Stimulated activated CD8-positive, alpha-beta memory T cell treated with anti-CD3 and anti-CD28 coated beads, Interleukin-4, amount 100 ng/mL, for 1 hour (primary cell): ENCODE measurements around the gene SNTA1.
"Not testable (repeated sequence)": the region's sequence is repeated elsewhere in the genome, so short reads cannot be mapped to it uniquely, and the experiment has no call there.

ENCODE experiments used
- DNase-seq, 2 donors: peaks; one replicate each; pipeline ENCODE4 v3.0.0-alpha.2; 2020; ENCODE audit warnings: low read depth in 2 of 2, low spot score in 1 of 2

Gene SNTA1

DNA sequence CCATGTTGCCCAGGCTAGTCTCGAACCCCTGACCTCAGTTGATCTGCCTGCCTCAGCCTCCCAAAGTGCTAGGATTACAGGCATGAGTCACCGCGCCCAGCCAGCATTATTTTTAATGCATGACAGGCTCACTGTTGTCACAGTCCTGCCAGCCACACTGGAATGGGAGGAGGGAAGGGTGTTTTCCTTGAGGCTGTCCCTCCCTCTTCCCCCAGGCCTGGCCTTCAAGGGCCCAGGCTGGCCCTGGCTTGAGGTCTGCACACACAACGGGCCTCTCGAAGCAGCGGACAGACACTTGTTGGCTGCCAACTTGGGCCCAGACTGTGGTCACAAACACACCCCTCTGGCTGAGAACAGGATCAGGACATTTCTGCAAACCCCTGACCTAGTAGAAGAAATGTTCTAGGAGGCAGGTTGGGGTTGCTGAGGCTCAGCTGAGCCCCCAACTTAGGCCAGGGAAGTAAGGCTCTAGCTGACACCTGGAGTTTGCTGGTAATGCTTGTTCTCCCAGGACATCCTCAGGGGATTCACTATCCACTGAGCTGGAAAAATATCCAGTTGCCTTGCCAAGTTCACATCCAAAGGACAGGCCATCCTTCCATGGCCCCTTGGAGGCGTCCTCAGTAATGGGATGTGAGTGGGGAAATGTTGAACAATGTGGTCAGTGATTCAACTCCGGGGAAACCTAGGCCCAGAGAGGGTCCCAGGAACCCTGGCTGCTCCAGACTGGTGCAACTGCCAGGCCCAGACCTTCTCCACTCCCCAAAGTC lies 9.9 kb downstream of the SNTA1 start:
- DNase-seq: no peak

DNA sequence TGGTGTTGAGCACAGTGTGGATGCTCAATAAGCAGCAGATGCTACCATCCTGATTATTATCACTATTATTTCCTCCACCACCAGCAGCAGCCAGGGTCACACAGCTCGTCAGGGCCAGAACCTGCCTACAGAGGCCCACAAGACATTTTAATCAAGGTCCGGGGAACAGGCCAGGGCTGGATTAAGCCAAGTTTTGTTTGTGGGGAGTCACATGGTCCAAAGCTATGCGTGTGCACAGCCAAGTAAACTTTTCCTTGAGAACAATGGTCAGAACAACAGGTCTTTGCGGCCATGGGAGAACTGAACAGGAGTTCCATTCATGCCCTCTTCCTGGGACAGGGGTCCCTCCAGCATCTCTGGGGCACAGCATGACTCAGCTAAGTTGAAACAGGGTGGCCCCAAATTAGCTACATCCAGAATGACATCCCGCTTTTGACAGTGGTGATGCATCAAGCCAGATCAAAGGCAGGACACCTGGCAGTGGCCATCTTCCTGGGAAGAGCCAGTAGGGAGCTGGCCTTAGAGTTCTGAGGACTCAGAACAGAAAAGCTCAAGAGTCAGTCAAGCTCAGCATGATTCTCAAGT lies 11.7 kb downstream of the SNTA1 start:
- no peak for DNase-seq

DNA sequence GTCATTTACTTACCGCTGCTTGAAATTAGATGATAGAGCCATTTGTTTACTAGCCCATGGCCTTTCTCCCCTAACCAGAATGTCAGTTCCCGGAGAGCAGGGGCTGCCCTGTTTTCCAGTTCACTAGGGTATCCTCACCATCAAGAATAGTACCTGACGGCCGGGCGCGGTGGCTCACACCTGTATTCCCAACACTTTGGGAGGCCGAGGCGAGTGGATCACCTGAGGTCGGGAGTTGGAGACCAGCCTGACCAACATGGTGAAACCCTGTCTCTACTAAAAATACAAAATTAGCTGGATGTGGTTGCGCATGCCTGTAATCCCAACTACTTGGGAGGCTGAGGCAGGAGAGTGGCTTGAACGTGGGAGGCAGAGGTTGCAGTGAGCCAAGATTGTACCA lies 19.7 kb downstream of the SNTA1 start:
- not testable (repeated sequence) for DNase-seq

DNA sequence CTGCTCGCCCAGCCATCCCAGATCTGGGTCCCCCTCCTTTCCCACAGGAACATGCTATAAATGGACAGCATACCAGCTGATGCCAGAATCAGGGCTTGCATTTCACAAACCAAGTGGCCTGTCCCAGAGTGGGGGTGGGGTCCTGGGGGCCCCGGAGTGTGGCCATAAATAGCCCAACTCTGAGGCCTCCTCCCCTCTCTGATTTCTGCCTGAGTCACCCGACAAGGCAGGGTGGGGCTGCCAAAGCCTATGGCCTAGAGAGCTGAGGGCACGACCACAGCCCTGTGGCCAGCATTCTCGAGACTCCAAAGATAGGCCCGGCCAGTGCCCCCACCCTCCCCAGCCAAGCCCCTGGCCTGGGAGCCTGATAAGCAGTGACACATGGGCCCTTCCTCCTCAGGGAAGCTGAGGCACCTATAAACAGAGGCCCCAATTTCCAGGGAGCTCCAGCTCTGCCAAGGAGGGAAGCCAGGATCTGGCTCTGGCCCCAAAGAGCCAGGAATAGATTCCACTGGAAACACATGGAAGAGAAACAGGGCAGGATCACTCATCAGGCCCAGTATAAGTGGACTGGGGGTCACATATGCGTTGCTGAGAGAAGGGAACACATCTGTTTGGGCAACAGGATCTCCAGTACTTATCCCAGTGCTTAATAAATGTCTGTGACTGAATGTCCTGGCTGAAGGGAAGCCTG lies 20.3 kb downstream of the SNTA1 start:
- no peak for DNase-seq

DNA sequence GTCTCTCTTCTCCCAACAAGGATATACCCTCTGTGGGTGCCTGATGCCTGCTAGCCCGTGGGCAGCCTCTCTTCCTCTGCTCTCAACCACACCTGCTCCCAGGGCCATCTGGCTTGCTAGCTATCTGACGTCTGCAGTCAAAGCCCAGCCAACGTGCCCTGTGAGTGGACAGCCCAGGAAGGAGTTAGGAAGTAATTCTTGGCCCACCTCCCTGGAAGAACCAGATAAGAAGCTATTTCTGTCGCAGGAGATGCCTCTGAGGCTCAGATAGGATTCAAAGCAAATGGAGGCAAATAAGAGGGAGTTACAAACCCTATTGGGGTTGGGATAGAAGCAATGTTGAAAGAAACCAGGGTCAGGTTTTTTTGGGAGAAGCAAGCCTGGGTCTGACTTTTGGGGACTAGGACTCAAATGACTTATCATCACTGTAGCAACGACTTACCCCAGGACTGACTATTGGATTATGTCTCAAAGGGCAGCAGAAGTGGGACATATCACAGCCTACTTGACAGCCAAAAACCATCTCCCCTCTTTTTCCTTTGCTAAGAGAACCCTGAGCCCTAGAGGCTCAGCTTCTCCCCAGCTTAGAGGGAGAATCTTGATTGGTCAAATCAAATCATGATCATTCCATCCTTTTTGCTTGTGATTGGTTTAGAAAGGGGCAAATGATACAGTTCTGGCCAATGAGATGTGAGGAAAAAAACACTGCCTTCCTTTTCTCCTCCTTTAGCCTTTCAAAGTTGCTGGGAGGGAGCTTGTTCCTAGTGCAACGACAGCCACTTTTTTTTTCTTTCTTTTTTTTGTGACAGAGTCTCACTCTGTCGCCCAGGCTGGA lies 24.2 kb downstream of the SNTA1 start:
- no peak for DNase-seq

DNA sequence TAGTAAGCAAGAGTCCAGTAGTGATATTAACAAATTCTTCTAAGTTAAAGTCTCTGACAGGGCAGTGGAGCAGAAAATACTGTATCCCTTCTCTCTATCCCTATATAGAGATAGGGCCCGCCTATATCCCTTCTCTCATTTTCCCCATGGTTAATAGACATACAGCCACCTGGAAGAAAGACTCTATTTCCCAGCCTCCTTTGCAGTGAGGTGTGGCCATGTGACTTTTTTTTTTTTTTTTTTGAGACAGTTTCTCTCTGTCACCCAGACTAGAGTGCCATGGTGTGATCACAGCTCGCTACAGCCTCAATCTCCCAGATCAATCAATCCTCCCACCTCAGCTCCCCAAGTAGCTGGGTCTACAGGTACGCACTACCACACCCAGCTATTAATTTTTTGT lies 25.5 kb downstream of the SNTA1 start:
- no peak for DNase-seq

DNA sequence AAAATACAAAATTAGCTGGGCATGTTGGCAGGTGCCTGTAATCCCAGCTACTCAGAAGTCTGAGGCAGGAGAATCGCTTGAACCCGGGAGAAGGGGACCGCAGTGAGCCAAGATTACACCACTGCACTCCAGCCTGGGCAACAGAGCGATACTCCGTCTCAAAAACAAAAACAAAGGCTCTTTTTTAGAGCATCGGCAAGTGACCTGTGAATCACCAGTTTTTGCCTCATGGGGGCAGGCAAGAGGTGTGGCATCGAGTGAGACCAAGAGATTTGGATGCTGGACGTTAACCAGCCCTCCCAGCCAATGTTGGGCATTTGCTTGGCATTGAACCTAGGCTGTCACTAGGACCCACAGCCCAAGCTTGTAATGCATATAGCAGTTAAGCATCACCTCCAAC lies 27.6 kb downstream of the SNTA1 start:
- no peak for DNase-seq

DNA sequence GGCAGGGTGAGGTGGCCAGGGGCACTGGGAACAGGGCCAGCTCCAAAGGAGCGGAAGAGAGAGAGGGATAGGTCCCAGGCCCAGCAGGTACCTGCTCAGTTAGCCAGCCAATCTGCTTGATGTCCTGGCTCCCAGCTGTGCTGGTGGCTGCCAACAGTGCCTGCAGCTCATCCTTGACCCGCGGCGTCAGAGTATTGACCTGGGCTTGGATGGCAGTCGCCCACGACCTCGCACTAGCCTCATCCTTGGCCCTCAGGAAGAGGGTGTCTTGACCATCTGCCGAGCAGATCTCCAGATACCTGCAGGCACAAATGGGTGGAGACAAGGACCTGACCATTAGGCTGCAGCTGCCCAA lies 31.1 kb downstream of the SNTA1 start:
- no peak for DNase-seq

DNA sequence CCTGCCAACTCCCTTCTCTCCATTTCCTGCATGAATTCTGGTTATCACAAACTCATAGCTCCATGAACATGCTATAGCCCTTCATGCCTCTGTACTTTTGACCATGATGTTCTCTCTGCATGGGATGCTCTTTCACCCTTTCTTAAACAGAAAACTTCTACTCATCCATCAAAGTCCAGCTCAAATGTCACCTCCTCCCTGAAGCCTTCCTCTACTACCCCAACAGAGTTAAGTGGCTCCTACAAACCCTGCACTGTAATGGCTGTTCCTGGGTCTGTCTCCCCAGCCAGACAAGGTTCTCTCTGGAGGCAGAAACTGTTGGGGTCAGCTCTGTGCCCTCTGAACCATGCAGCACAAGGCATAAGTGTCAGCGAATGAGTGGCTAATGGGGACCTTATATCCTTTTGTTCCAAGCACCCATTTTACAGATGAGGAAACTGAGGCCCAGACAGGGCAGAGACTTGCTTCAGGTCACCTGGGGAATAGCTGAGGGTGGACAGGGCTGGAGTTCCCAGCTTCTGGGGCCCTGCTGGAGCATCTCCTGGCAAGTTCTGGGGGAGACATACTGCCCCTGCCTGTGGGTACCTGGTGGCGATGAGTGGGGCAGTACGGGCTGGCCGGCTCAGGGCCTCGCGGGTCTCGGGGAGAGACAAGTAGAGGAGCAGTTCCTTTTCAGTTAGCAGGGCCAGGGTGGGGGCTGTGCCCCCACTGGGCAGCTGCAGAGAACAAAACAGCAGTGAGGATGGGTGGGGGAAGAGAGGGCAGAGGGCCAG lies 31.7 kb downstream of the SNTA1 start:
- DNase-seq: no peak

DNA sequence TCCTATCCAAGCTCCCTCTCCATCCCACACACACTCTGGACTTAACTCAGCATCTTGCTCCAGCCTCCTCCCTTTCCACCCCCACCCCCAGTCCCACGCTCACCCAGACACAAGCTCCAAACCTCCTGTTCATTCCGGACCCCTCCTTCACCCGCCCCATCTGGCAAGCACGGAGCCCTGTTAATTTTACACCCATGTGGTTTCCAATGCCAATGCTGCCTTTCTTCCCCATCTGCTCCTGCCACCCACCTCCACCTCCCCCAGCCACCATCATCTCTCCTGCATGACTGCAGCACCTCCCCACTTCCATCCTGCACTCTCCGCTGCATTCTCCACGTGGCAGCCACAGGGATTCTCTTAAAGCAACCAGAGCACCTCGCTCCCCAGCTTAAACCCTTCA lies 32.3 kb downstream of the SNTA1 start:
- DNase-seq: no peak

DNA sequence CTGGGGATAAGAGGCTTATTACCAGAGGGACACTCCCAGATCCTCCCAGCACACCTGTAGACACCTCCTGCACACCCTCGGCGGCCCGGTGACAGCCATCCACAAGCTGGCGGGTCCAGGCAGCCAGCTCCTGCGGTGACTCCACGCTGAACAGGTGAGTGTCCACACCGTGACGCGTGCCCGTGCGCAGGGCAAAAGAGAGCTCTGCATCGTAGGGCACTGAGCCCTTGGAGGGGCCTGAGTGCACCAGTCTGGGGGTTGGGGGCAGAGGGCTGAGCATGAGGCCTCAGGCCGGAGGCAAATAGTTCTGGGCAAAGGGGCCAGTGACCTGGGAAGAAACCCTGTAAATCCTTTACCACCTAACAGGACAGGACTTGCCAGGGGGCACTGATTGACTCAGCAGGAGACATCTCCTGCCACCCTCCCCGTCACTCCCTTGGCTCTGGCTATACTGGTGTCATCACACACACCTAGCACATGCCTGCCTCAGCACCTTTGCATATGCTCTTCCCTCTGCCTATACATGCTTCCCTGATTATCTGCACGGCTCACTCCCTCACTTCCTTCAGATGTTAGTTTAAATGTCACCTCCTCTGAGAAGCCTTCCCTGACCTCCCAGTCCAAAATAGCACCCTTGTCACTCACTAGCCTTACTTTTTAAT lies 33.4 kb downstream of the SNTA1 start:
- no peak for DNase-seq

DNA sequence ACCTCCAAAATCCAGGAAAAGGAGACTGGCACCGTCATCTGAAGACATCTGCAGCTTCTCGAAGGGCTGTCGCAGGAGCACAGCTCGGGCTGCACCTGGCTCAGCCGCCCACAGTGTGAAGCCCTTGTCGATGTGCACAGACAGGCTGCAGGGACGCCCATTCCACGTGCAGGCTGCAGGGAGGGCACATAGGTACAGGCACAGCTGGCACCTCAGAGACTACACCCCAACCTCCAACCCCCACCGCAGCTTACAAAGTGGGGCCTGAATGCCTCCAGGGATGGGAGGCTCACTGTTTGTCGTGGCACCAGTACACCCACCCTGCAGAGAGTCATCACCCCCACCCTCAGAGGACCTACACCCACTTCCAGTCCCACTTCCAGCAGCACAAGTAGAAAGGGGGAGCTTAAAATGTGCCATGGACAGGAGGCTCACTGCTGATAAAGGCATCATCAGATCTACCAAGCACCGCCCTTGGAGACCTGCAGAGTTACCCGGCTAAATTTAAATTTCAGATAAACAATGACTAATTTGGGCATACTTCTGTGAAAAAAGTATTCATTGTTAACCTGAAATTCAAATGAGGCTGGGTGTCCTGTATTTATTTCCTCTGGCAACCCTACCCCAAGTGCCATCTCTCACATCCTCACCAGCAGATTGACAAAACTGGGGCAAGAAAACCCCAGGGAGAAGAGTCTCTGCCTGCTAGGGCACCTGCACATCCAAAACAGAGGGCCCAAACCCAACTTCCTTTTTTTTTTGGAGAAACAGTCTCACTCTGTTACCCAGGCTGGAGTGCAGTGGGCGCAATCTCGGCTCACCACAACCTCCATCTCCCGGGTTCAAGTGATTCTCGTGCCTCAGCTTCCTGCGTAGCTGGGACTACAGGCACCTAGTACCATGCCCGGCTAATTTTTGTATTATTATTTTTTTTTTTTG lies 34.6 kb downstream of the SNTA1 start:
- DNase-seq: no peak

DNA sequence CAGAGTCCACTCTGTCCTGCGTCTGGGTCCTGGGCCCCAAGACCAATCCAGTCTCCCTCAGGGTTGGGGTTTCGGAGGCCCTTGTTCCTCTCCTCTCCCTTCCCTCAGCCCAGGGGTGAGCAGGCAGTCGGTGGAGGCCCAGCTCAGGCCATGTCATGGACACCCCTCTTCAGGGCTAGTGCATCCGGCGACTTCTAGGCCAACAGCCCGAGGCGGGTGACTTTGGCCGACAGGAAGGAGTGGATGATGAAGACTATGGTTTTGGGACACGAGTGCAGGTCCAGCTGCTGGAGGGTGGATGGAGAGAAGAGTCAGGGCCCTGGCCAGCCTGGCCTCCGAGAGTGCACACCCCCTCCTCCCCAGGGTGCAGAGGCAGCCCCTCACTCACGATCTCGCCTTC lies 35.2 kb downstream of the SNTA1 start:
- DNase-seq: no peak

DNA sequence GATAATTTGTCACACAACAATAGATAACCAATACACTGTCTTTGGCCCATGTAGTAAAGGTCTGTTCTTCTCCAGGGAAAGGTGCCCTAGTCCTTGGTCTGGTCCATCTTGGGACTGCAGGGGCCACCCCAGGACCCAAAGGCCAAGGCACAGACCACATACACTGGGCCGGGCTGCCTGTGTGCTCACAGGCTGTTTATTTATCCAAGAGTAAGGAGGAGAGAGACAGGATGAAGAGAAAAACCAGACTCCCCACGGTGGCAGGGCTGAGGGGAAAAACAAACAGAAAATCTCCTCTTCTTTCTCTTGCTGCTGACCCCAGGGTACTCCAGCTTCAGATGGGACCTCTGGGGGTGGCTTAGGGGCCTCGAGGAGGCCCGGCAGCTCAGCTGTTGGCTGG lies 35.8 kb downstream of the SNTA1 start:
- DNase-seq: no peak

DNA sequence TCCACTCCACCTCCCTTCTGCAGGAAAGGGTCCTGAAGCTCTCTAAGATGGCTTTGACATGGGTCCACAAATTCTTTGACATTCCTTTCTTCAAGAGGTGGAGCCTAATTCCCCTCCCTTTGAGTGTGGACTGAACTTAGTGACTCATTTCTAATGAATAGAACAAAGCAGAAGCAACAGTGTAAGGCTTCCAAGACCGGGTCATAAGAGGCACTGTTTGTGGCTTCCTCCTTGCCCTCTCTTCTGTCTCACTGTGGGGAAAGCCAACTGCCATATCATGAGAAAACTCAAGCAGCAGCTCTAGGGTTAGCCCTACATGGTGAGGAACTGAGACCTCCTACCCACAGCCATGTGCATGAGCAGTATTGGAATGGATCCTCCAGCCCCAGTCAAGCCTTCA lies 36.3 kb downstream of the SNTA1 start:
- no peak for DNase-seq

DNA sequence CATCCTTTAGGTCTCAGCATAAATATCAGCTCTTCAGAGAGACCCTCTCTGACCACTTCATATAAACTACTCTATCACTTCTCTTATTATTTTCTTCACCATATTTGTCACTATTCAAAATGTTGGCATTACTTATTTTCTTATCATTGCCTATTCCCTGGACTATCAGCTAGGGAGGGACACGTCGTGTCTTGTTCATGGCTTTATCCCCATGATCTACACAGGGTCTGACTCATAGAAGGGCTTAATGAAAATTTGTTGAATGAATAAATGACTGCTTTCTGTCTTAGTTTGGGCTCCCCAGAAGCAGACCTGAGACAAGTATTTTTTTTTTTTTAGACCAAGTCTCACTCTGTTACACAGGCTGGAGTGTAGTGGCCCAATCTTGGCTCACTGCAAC lies 39.3 kb downstream of the SNTA1 start:
- no peak for DNase-seq

DNA sequence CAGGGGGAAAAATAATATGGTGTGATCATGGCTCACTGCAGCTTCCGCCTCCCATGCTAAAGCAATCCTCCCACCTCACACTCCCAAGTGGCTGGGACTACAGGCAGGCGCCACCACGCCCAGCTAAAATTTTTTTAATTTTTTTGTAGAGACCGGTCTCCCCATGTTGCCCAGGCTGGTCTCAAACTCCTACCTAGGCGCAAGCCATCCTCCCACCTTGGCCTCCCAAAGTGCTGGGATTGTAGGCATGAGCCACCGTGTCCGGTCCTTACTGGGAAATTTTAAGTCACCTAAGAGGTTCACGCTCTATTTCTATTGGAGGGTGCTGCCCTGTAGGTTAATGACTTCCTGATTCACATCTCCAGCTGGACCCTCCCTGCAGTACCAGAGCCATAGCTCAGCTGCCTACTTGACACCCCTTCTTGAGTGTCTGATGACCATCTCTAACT lies 41.6 kb downstream of the SNTA1 start:
- DNase-seq: no peak

DNA sequence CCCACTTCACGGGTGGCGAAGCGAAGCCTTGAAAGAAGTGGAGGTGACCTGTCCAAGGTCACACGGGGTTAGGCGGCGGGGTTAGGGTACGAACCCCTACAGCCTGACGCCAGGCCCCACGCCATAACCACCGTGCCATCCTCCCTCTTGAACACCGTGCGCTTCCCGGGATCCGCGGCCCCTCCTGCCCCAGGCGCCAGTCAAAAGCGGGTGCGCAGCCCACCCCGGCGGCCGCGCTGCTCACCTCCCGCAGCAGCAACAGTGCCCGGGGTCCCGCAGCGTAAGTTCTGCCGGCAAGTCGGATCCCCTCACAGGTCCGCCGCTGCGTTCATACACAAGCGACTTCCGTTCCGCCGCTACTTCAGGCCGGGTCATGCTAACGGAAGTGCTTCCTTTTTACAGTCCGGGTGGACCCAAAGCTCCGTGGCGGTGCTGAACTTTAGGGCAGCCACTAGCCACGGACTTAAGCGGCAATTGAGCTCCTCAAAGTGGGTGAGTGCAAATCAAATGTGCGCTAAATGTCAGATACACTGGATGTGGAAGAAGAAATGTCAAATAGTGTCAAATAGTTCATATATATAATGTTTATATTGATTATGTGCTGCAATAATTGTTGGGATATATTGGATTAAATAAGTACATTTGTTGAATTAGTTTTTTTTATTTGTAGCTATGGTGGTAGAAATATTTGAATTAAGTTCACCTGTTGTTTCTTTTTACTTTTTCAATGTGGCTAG lies 42.2 kb downstream of the SNTA1 start, which contains the start of gene CDK5RAP1:
TSS of gene CDK5RAP1 (minus strand) at position 336 of the 737 bp plus-strand sequence. CDS start 4,455 bp downstream, outside the sequence.
- peak; percentile 55 to 67 for DNase-seq
